HepG2 (cell line): ENCODE results near the gene R3HDM4. TPM values are rescaled to one million over a fixed set of nuclear protein-coding genes. Genes with fewer than 3 reads are reported as not detected.

Experiments
- CCDC6 ChIP-seq: sonication (generic); formaldehyde crosslinking; IDR thresholded peaks from 2 replicates; pipeline ENCODE4 v1.8.1; 2022; ENCODE audit warnings: mild to moderate bottlenecking, missing genetic modification reagents, moderate library complexity
- DBP ChIP-seq: sonication (generic); formaldehyde crosslinking; IDR thresholded peaks from 2 replicates; pipeline ENCODE4 v1.4.0; 2020; ENCODE audit warnings: missing genetic modification reagents; ENCODE audit errors: not compliant biosample characterization
- DR1 ChIP-seq: sonication (generic); formaldehyde crosslinking; IDR thresholded peaks from 2 replicates; pipeline ENCODE4 v1.8.0; 2021; ENCODE audit warnings: mild to moderate bottlenecking, missing genetic modification reagents, inconsistent platforms
- FOXK1 ChIP-seq: sonication (generic); formaldehyde crosslinking; IDR thresholded peaks from 2 replicates; pipeline ENCODE4 v1.4.0; 2020; ENCODE audit warnings: low read depth, missing genetic modification reagents, borderline replicate concordance
- HDAC2 ChIP-seq: sonication (generic); formaldehyde crosslinking; IDR thresholded peaks from 2 replicates; pipeline ENCODE4 v1.4.0; 2020; ENCODE audit warnings: missing genetic modification reagents
- KAT7 ChIP-seq: IDR thresholded peaks from 2 replicates; pipeline ENCODE4 v1.6.1; 2018; ENCODE audit warnings: borderline replicate concordance, missing compliant biosample characterization
- NR2F2 ChIP-seq: IDR thresholded peaks from 2 replicates; pipeline ENCODE4 v1.6.1; 2012; ENCODE audit warnings: low read depth, inconsistent platforms, borderline replicate concordance
- ZNF296 ChIP-seq: sonication (generic); formaldehyde crosslinking; conservative IDR thresholded peaks from 2 replicates; pipeline ENCODE4 v1.5.0; 2020; ENCODE audit warnings: mild to moderate bottlenecking, missing genetic modification reagents
- ZNF546 ChIP-seq: sonication (generic); formaldehyde crosslinking; conservative IDR thresholded peaks from 2 replicates; pipeline ENCODE4 v1.8.1; 2023; ENCODE audit warnings: mild to moderate bottlenecking, missing genetic modification reagents
- ZSCAN5A ChIP-seq: sonication (generic); formaldehyde crosslinking; IDR thresholded peaks from 2 replicates; pipeline ENCODE4 v1.8.0; 2022; ENCODE audit warnings: mild to moderate bottlenecking, missing genetic modification reagents, borderline replicate concordance
- ZZZ3 ChIP-seq: sonication (generic); formaldehyde crosslinking; IDR thresholded peaks from 2 replicates; pipeline ENCODE4 v1.4.0; 2020; ENCODE audit warnings: missing genetic modification reagents, mild to moderate bottlenecking, borderline replicate concordance
- polyA plus RNA-seq, 8 experiments: library from polyadenylated mRNA; depleted of rRNA in 3 of 8; stranded (reverse) in 7 of 8; unstranded in 1 of 8; fragments of >200 nt; fragmentation: Illumina TruSeq in 4 of 8; extraction: Trizol in 4 of 8; gene quantifications; 2 replicates each; pipeline versions ENCODE4 v1.2.1 to v1.2.3, GENCODE V29; 2011 to 2016; ENCODE audit warnings: low read depth in 4 of 8, missing spikeins in 1 of 8, mixed read lengths in 1 of 8; ENCODE audit not compliant: insufficient read depth in 1 of 8
- total RNA-seq, 5 experiments: library from RNA; depleted of rRNA; stranded (reverse); fragments of >200 nt; fragmentation: Illumina TruSeq; extraction: Trizol; gene quantifications; 2 replicates each; pipeline ENCODE4 v1.2.3, GENCODE V29; 2016; ENCODE audit warnings: low read depth in 1 of 5
- TF ChIP-seq, protein P1 (sequence below): IDR thresholded peaks from 2 replicates; pipeline ENCODE4 v1.4.0; 2020; ENCODE audit warnings: mild to moderate bottlenecking, missing genetic modification reagents
- TF ChIP-seq, protein P2 (sequence below): sonication (generic); formaldehyde crosslinking; IDR thresholded peaks from 2 replicates; pipeline ENCODE4 v1.5.1; 2020; ENCODE audit warnings: missing genetic modification reagents, mild to moderate bottlenecking, borderline replicate concordance
- TF ChIP-seq, protein P3 (sequence below): sonication (generic); formaldehyde crosslinking; IDR thresholded peaks from 2 replicates; pipeline ENCODE4 v1.8.0; 2022; ENCODE audit warnings: missing genetic modification reagents, mild to moderate bottlenecking, inconsistent platforms, borderline replicate concordance
- TF ChIP-seq, protein P4 (sequence below): sonication (generic); formaldehyde crosslinking; IDR thresholded peaks from 2 replicates; pipeline ENCODE4 v1.5.1; 2020; ENCODE audit warnings: mild to moderate bottlenecking, missing genetic modification reagents, moderate library complexity

Gene R3HDM4
- total and polyA plus RNA-seq, 2 of the 13 experiments (the other 11 are each of a cell fraction or from before 2014, with no cell fraction given): 26.2 to 26.9 TPM

DNA sequence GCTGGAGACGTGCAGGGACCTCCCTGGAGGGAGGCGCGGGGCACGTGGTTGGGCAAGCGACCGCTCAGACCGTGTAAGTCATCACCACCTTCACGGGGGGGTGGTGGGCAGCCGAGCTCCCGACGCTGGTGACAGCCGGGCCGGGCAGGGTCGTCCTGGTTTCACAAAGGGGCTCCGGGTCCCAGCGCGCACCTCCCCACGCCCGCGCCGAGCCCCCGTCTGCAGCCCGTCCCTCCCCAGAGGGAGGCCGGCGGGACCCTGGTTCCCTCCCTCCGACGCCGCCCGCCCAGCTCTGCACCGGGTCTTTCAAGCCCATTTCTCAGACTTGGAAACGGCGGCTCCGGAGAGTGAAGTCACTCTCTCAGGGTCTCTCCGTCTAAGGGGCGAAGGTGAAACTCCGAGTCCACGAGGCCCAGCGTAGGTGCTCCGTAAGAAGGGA lies 12.1 kb upstream of the R3HDM4 start (continued):
- TF ChIP-seq, protein P1, sequence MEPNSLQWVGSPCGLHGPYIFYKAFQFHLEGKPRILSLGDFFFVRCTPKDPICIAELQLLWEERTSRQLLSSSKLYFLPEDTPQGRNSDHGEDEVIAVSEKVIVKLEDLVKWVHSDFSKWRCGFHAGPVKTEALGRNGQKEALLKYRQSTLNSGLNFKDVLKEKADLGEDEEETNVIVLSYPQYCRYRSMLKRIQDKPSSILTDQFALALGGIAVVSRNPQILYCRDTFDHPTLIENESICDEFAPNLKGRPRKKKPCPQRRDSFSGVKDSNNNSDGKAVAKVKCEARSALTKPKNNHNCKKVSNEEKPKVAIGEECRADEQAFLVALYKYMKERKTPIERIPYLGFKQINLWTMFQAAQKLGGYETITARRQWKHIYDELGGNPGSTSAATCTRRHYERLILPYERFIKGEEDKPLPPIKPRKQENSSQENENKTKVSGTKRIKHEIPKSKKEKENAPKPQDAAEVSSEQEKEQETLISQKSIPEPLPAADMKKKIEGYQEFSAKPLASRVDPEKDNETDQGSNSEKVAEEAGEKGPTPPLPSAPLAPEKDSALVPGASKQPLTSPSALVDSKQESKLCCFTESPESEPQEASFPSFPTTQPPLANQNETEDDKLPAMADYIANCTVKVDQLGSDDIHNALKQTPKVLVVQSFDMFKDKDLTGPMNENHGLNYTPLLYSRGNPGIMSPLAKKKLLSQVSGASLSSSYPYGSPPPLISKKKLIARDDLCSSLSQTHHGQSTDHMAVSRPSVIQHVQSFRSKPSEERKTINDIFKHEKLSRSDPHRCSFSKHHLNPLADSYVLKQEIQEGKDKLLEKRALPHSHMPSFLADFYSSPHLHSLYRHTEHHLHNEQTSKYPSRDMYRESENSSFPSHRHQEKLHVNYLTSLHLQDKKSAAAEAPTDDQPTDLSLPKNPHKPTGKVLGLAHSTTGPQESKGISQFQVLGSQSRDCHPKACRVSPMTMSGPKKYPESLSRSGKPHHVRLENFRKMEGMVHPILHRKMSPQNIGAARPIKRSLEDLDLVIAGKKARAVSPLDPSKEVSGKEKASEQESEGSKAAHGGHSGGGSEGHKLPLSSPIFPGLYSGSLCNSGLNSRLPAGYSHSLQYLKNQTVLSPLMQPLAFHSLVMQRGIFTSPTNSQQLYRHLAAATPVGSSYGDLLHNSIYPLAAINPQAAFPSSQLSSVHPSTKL (CRISPR knock-in tag): 0 out of 2 replicates have a peak, but pooled peaks have one; percentile 6
- TF ChIP-seq HDAC2 (no peak; the same call in 1 of the 2 replicates), DBP (no peak), ZSCAN5A (CRISPR knock-in tag) (no peak; the same call in 1 of the 2 replicates), ZNF546 (0 out of 2 replicates have a peak, but pooled peaks have one; percentile 31), DR1 (CRISPR knock-in tag) (no peak), FOXK1 (CRISPR knock-in tag) (peak; percentile 27; the same call in 1 of the 2 replicates), ZNF296 (CRISPR knock-in tag) (no peak), KAT7 (CRISPR knock-in tag) (peak; percentile 82; the same call in 1 of the 2 replicates), ZZZ3 (CRISPR knock-in tag) (no peak), NR2F2 (no peak), CCDC6 (CRISPR knock-in tag) (no peak)
- TF ChIP-seq, protein P2, sequence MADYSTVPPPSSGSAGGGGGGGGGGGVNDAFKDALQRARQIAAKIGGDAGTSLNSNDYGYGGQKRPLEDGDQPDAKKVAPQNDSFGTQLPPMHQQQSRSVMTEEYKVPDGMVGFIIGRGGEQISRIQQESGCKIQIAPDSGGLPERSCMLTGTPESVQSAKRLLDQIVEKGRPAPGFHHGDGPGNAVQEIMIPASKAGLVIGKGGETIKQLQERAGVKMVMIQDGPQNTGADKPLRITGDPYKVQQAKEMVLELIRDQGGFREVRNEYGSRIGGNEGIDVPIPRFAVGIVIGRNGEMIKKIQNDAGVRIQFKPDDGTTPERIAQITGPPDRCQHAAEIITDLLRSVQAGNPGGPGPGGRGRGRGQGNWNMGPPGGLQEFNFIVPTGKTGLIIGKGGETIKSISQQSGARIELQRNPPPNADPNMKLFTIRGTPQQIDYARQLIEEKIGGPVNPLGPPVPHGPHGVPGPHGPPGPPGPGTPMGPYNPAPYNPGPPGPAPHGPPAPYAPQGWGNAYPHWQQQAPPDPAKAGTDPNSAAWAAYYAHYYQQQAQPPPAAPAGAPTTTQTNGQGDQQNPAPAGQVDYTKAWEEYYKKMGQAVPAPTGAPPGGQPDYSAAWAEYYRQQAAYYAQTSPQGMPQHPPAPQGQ (CRISPR knock-in tag): no peak
- TF ChIP-seq, protein P3, sequence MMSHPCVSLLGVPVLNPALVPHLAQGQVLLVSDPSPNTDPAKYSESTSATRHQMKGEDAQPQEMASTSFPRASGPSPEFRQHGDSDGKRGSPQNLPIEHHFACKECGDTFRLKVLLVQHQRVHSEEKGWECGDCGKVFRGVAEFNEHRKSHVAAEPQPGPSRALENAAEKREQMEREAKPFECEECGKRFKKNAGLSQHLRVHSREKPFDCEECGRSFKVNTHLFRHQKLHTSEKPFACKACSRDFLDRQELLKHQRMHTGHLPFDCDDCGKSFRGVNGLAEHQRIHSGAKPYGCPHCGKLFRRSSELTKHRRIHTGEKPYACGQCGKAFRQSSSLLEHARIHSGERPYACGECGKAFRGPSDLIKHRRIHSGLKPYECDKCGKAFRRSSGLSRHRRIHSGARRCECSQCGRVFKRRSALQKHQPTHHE (CRISPR knock-in tag): 0 out of 2 replicates have a peak, but pooled peaks have one; percentile 37
- TF ChIP-seq, protein P4, sequence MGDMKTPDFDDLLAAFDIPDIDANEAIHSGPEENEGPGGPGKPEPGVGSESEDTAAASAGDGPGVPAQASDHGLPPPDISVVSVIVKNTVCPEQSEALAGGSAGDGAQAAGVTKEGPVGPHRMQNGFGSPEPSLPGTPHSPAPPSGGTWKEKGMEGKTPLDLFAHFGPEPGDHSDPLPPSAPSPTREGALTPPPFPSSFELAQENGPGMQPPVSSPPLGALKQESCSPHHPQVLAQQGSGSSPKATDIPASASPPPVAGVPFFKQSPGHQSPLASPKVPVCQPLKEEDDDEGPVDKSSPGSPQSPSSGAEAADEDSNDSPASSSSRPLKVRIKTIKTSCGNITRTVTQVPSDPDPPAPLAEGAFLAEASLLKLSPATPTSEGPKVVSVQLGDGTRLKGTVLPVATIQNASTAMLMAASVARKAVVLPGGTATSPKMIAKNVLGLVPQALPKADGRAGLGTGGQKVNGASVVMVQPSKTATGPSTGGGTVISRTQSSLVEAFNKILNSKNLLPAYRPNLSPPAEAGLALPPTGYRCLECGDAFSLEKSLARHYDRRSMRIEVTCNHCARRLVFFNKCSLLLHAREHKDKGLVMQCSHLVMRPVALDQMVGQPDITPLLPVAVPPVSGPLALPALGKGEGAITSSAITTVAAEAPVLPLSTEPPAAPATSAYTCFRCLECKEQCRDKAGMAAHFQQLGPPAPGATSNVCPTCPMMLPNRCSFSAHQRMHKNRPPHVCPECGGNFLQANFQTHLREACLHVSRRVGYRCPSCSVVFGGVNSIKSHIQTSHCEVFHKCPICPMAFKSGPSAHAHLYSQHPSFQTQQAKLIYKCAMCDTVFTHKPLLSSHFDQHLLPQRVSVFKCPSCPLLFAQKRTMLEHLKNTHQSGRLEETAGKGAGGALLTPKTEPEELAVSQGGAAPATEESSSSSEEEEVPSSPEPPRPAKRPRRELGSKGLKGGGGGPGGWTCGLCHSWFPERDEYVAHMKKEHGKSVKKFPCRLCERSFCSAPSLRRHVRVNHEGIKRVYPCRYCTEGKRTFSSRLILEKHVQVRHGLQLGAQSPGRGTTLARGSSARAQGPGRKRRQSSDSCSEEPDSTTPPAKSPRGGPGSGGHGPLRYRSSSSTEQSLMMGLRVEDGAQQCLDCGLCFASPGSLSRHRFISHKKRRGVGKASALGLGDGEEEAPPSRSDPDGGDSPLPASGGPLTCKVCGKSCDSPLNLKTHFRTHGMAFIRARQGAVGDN: peak; percentile 92
